OCI-LY1 (cell line): ENCODE data around the gene IRS2.

Experiments
- H2AFZ ChIP-seq: fragments of 200-600 bp; sonication (generic), shearing (Covaris generic); 2 replicates; pipeline ENCODE4 v1.6.0; 2014; ENCODE audit warnings: antibody characterized with exemption, mild to moderate bottlenecking, low read length
- H3F3A ChIP-seq: fragments of 200-600 bp; sonication (generic), shearing (Covaris generic); 2 replicates; pipeline ENCODE4 v1.6.0; 2014; ENCODE audit warnings: mild to moderate bottlenecking, antibody characterized with exemption, low read length, moderate library complexity; ENCODE audit not compliant: insufficient read depth
- H3K27ac ChIP-seq: fragments of 200-600 bp; sonication (generic); 2 replicates; pipeline ENCODE4 v1.5.1; 2014; ENCODE audit warnings: low read length, mixed run types, mild to moderate bottlenecking, low read depth; ENCODE audit not compliant: poor library complexity, severe bottlenecking
- H3K27me3 ChIP-seq: fragments of 200-600 bp; sonication (generic); 2 replicates; pipeline ENCODE4 v1.6.0; 2014; ENCODE audit warnings: antibody characterized with exemption, mild to moderate bottlenecking, low read length, moderate library complexity; ENCODE audit not compliant: insufficient read depth
- H3K36me3 ChIP-seq: fragments of 200-600 bp; sonication (generic); 2 replicates; pipeline ENCODE4 v1.6.1; 2014; ENCODE audit warnings: mild to moderate bottlenecking, antibody characterized with exemption, low read length, moderate library complexity, mixed read lengths; ENCODE audit not compliant: insufficient read depth
- H3K4me1 ChIP-seq: fragments of 200-600 bp; sonication (generic); 2 replicates; pipeline ENCODE4 v1.5.1; 2014; ENCODE audit warnings: mild to moderate bottlenecking, low read length, moderate library complexity; ENCODE audit not compliant: insufficient read depth, severe bottlenecking
- H3K4me2 ChIP-seq: fragments of 200-600 bp; sonication (generic), shearing (Covaris generic); 2 replicates; pipeline ENCODE4 v1.6.1; 2014; ENCODE audit warnings: low read length
- H3K4me3 ChIP-seq: fragments of 200-600 bp; sonication (generic); 2 replicates; pipeline ENCODE4 v1.5.1; 2014; ENCODE audit warnings: low read length, low read depth, mild to moderate bottlenecking, mixed read lengths; ENCODE audit not compliant: poor library complexity, severe bottlenecking
- H3K79me2 ChIP-seq: fragments of 200-600 bp; shearing (Covaris generic); 2 replicates; pipeline ENCODE4 v1.6.1; 2016; ENCODE audit warnings: mixed run types, low read length, mixed read lengths; ENCODE audit not compliant: insufficient read depth
- H3K9ac ChIP-seq: fragments of 200-600 bp; sonication (generic), shearing (Covaris generic); 2 replicates; pipeline ENCODE4 v1.6.1; 2014; ENCODE audit warnings: mild to moderate bottlenecking, low read length, mixed read lengths
- H3K9me2 ChIP-seq: fragments of 200-600 bp; sonication (generic), shearing (Covaris generic); 2 replicates; pipeline ENCODE4 v1.6.1; 2014; ENCODE audit warnings: low read depth, mild to moderate bottlenecking, low read length, mixed read lengths
- H3K9me3 ChIP-seq: fragments of 200-600 bp; shearing (Covaris generic); 2 replicates; pipeline ENCODE4 v1.6.1; 2014; ENCODE audit warnings: low read length, mixed read lengths
- H4K20me1 ChIP-seq: fragments of 200-600 bp; sonication (generic), shearing (Covaris generic); 2 replicates; pipeline ENCODE4 v1.6.0; 2016; ENCODE audit warnings: mild to moderate bottlenecking, low read length; ENCODE audit not compliant: insufficient read depth
- CTCF ChIP-seq: fragments of 200-600 bp; sonication (generic), shearing (Covaris generic); IDR thresholded peaks from 2 replicates; pipeline ENCODE4 v1.5.1; 2017; ENCODE audit warnings: mild to moderate bottlenecking, antibody characterized with exemption, low read length, moderate library complexity, mixed read lengths
- EZH2 ChIP-seq: fragments of 200-600 bp; sonication (generic), shearing (Covaris generic); IDR thresholded peaks from 2 replicates; pipeline ENCODE4 v1.8.0; 2017; ENCODE audit warnings: borderline replicate concordance, mixed run types, mild to moderate bottlenecking, antibody characterized with exemption, low read length, moderate library complexity, mixed read lengths

Gene IRS2

GRCh38 chr13:109776575-109776974, 9.8 kb downstream of the IRS2 start:
- Histone ChIP-seq H3K9me2 (no peaks in the 10 kb centered on the region), H3K4me1 (no peaks in the 10 kb centered on the region), H2AFZ (no peak overlapping the region), H3K4me2 (no peak overlapping the region), H3K27me3 (no peaks in the 10 kb centered on the region), H3K27ac (no peak overlapping the region), H3K9ac (no peak overlapping the region), H4K20me1 (no peaks in the 10 kb centered on the region), H3K9me3 (no peaks in the 10 kb centered on the region), H3K4me3 (no peak overlapping the region), H3F3A (no peaks in the 10 kb centered on the region), H3K79me2 (no peaks in the 10 kb centered on the region), H3K36me3 (no peaks in the 10 kb centered on the region)
- no peak for TF ChIP-seq EZH2
- no peak for TF ChIP-seq CTCF

DNA sequence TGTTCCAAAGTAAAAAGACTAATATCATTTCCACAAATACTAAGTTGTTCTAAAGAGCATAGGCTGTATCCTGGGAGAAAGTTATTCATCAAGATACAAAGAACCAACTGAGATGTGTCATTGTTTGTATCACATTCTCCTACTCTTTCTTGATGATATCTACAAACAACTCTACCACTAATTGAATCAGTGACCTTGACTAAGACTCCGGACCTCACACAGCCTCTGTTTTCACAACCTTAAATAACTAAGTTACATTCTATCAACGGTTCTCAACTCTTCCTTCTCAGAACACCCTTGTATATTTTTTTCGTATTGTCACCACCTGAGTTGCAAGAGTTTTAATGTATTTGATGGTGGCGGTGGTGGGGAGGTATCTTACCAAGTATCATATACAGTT, 12.6 kb downstream of the IRS2 start:
- H3K4me3 ChIP-seq, result no peak overlapping the region
- no peaks in the 10 kb centered on the region for H3K36me3 ChIP-seq
- TF ChIP-seq EZH2, result no peak
- no peak for TF ChIP-seq CTCF
- H3K27me3 ChIP-seq, result no peaks in the 10 kb centered on the region
- no peak overlapping the region for H3K9ac ChIP-seq
- no peak overlapping the region for H3K4me2 ChIP-seq
- H3F3A ChIP-seq, result no peaks in the 10 kb centered on the region
- H3K79me2 ChIP-seq, result no peaks in the 10 kb centered on the region
- H3K9me3 ChIP-seq, result no peaks in the 10 kb centered on the region
- H3K9me2 ChIP-seq, result no peaks in the 10 kb centered on the region
- H2AFZ ChIP-seq, result no peak overlapping the region
- H3K27ac ChIP-seq, result no peak overlapping the region
- H4K20me1 ChIP-seq, result no peaks in the 10 kb centered on the region
- H3K4me1 ChIP-seq, result no peaks in the 10 kb centered on the region

GRCh38 chr13:109773276-109773675, 13.1 kb downstream of the IRS2 start:
- no peaks in the 10 kb centered on the region for H3F3A ChIP-seq
- H3K9ac ChIP-seq, result no peak overlapping the region
- H4K20me1 ChIP-seq, result no peaks in the 10 kb centered on the region
- no peaks in the 10 kb centered on the region for H3K36me3 ChIP-seq
- H3K9me3 ChIP-seq, result no peaks in the 10 kb centered on the region
- TF ChIP-seq CTCF, result no peak
- no peak for TF ChIP-seq EZH2
- H3K27me3 ChIP-seq, result no peaks in the 10 kb centered on the region
- H3K79me2 ChIP-seq, result no peaks in the 10 kb centered on the region
- H3K4me1 ChIP-seq, result no peaks in the 10 kb centered on the region
- H2AFZ ChIP-seq, result no peak overlapping the region
- H3K27ac ChIP-seq, result no peak overlapping the region
- H3K4me2 ChIP-seq, result no peak overlapping the region
- H3K4me3 ChIP-seq, result no peak overlapping the region
- no peaks in the 10 kb centered on the region for H3K9me2 ChIP-seq
